ENCODE data around the gene IRF4.

Gene IRF4

GRCh38 chr6:438634-439170 is 47.1 kb downstream of the IRF4 start:
- no peak for TF ChIP-seq CTCF (IDR thresholded peaks at IDR 0.05; ENCODE audit: control insufficient read depth, extremely low read depth, insufficient read depth)
- DNase-seq (ENCODE audit: low read depth), result no peak
- no peak overlapping the region for H3K4me3 ChIP-seq (ENCODE audit: low read depth, low read length)

- no peak overlapping the region for H3K4me3 ChIP-seq (ENCODE audit: low read depth, low read length)
Measured at GRCh38 chr6:439641-440167, 48.2 kb downstream of the IRF4 start.

GRCh38 chr6:441126-441920 is 49.8 kb downstream of the IRF4 start:
- DNase-seq (ENCODE audit: low read depth), result no peak
- H3K4me3 ChIP-seq (ENCODE audit: low read depth, low read length), result no peak overlapping the region
- TF ChIP-seq CTCF (IDR thresholded peaks at IDR 0.05; ENCODE audit: control insufficient read depth, extremely low read depth, insufficient read depth), result no peak

More at GRCh38 chr6:439641-440167, 48.2 kb downstream of the IRF4 start:
- no peak for TF ChIP-seq CTCF (IDR thresholded peaks at IDR 0.05; ENCODE audit: control insufficient read depth, extremely low read depth, insufficient read depth)
- no peak for DNase-seq (ENCODE audit: low read depth)

- no peak overlapping the region for H3K4me3 ChIP-seq (ENCODE audit: low read depth, low read length)
- no peak for DNase-seq (ENCODE audit: low read depth)
- no peak for TF ChIP-seq CTCF (IDR thresholded peaks at IDR 0.05; ENCODE audit: control insufficient read depth, extremely low read depth, insufficient read depth)
Measured at GRCh38 chr6:443621-444159, 52.1 kb downstream of the IRF4 start.

- H3K4me3 ChIP-seq (ENCODE audit: low read depth, low read length), result no peak overlapping the region
- TF ChIP-seq CTCF (IDR thresholded peaks at IDR 0.05; ENCODE audit: control insufficient read depth, extremely low read depth, insufficient read depth), result no peak
- no peak for DNase-seq (ENCODE audit: low read depth)
Measured at GRCh38 chr6:444653-445275, 53.2 kb downstream of the IRF4 start.

GRCh38 chr6:445571-446417 is 54.2 kb downstream of the IRF4 start:
- no peak for DNase-seq (ENCODE audit: low read depth)
- no peak overlapping the region for H3K4me3 ChIP-seq (ENCODE audit: low read depth, low read length)
- no peak for TF ChIP-seq CTCF (IDR thresholded peaks at IDR 0.05; ENCODE audit: control insufficient read depth, extremely low read depth, insufficient read depth)
